Activated CD8-positive, alpha-beta memory T cell treated with anti-CD3 and anti-CD28 coated beads, Interleukin-2, amount 50 U/mL, for 4 hours (primary cell): ENCODE results near the gene CRTC2.

Source experiments
- DNase-seq: peaks from one replicate; pipeline ENCODE4 v3.0.0-alpha.2; 2020

CRTC2 gene

GRCh38 chr1:153945795-153946621 lies 12.4 kb downstream of the CRTC2 start:
- DNase-seq, result peak; percentile 66

GRCh38 chr1:153945131-153945794 lies 13.1 kb downstream of the CRTC2 start:
- DNase-seq, result peak; percentile 78

GRCh38 chr1:153944827-153945117 lies 13.6 kb downstream of the CRTC2 start:
- DNase-seq, result no peak

- DNase-seq, result no peak
Measured at GRCh38 chr1:153944005-153944826, 14.2 kb downstream of the CRTC2 start.

- DNase-seq, result no peak
Measured at GRCh38 chr1:153942766-153943549, 15.5 kb downstream of the CRTC2 start.

DNA sequence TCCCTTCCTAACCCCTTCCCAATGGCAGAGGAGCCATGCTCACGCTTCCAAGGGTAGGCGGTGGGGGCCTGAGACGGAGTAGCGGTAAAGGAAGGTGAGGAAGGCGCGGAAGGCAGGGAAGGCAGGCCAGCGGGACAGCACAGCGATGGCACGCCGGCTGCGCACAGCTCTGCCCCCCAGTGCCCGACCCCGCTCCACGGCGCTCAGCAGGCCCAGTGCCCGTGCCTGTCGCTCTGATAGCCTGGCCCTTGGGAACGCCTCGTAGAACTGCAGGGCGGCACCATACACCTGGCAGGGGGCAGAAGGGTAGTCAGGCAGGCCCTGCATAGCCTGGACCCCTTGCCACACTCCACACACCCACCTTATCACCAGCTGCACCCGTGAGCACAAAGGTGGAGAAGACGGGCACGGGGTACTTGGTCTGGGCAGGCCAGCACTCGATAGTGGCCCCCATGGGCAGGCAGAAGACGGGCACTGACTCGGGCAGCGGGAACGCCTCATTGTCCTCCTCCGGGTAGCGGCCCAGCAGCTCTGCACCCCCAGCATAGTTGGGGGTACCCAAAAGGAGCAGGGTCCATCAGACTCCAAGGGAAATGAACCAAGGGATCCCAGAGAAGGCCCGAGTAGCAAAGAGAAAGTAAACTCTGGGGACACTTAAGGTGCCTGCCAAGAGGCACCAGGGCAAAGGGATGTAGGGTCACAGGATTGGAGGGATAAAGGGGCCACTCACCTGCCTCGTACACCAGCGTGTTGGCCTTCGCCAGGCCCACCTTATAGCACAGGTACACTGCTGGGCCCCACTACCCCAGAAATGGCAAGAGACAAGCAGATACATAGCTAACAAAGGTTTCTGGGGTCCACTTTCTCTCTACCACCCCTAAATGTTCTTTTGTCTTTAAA lies 16.3 kb downstream of the CRTC2 start:
- DNase-seq, result no peak

- DNase-seq, result no peak
Measured at GRCh38 chr1:153940756-153941155, 17.7 kb downstream of the CRTC2 start.

DNA sequence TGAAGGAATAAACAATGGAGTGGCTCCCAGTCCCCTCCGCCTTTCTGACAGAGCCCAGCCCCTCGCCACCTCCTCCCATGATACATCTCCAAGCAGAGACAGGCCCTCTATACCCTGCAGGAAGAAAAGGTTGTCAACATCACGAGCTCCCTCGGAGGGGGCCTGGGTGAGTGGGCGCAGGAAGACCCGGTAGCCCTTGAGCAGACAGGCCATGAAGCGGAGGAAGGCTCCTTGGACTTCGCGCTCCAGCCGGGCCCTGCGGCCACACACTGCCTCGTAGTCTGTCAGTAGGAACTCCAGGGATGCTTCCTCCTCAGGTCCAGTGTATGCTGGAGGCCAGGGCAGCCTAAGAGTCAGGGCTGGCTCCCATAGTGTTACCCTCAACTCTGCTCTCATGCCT lies 18.9 kb downstream of the CRTC2 start:
- no peak for DNase-seq

DNA sequence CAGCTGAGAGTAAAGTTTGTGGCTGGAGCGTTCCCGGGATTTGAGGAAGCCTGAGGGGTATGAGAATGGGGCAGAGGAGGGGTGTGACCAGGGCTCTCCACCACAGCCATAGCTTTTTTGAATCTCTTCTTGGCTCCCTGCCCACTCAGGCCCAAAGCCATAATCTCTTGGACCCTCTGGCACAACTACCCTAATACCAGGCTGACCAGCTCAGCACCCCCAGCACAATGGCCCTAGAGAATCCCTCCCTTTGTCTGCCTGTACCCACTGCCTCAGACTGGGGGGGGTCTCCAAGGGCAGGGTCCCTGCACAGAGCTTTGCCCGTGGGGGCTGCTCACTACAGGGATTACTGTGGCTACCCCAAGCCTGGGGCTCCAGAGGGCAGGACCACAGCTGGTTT lies 19.4 kb downstream of the CRTC2 start:
- DNase-seq, result no peak

GRCh38 chr1:153937331-153937730 lies 21.1 kb downstream of the CRTC2 start:
- DNase-seq, result no peak

- DNase-seq, result no peak
Measured at GRCh38 chr1:153936011-153936802, 22.2 kb downstream of the CRTC2 start.

DNA sequence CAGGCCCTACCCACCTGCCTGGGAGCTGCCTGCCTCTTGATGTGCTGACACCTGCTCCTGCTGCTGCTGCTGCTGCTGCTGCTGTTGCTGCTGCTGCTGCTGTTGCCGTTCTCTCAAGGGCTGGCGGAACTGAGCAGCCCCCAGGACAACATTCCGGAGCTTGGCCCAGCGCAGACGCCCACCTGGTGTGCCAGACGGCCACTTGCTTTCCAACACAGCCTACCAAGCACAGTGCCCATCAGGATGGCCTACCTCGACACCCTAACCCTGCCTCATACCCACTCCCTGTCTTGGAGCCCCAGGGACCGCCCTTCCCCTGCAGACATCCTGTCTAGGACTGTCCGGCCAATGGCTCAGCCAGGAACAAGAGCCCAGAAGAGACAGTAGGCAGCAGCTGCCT lies 23.7 kb downstream of the CRTC2 start:
- DNase-seq, result no peak

GRCh38 chr1:153933955-153934354 lies 24.5 kb downstream of the CRTC2 start:
- no peak for DNase-seq

DNA sequence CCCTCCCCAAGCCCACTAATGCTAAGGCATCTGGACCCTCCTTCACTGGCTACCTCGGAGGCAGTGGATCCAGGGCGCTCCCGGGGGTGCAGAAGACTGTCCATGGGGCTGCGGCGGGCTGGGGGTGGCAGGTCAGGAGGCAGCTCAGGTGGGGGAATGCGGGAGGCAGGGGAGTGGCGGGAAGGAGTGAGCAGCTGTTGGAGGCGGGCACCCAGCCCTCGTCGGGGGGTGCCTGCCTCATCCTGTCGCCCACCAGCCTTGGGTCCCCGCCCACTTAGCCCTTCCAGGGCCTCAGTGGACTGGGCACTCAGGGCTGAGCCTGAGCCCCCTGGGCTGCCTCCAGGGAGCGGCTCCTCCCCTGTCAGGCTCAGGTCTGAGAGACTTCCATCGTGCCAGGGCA lies 25.0 kb downstream of the CRTC2 start:
- DNase-seq, result no peak

DNA sequence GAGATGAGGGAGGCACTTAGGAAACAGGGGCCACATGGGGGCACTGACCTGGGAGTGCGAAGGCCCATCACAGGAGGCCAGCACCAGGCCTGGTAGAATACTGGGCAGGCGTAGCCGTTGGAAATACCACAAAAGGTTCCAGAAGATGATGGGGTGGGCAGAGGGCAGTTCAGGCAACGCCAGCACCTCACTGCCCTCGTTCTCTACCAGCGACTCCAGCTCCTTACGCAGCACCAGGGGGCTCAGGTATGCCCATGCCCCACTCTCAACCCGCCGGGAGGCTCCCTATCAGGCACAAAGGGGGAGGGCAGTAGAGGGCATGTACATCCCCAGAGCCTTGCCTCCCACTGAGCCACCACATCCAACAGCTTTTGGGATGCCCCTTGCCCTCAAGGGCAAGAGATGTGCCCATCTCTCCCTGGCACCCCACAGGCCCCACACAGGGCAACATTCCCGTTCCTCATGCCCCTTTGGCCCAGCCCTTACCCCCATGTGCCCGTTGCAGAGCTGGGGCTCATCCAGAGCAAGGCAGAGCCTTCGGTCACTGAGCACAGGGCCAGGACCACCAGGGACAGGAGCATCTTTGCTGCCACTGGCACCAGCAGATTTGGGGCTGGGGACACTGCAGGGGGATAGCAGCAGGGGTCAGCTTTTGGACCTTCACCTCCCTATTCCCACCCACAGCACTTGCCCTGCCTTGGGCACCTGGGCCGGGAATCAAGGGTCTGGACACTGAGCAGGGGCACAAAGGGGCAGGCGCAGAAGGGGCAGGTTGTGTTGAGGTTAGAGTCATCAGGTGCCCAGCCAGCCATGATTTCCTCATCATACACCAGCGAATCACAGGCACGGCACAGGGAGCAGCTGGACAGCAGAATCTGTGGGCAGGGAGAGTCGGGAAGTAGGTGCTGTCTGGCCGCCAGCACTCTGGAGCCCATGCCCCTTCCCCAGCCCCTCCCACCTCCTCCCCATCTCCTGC lies 26.0 kb downstream of the CRTC2 start:
- no peak for DNase-seq

GRCh38 chr1:153929981-153930948 lies 28.1 kb downstream of the CRTC2 start:
- DNase-seq, result no peak

- DNase-seq, result no peak
Measured at GRCh38 chr1:153929426-153929825, 29.0 kb downstream of the CRTC2 start.

DNA sequence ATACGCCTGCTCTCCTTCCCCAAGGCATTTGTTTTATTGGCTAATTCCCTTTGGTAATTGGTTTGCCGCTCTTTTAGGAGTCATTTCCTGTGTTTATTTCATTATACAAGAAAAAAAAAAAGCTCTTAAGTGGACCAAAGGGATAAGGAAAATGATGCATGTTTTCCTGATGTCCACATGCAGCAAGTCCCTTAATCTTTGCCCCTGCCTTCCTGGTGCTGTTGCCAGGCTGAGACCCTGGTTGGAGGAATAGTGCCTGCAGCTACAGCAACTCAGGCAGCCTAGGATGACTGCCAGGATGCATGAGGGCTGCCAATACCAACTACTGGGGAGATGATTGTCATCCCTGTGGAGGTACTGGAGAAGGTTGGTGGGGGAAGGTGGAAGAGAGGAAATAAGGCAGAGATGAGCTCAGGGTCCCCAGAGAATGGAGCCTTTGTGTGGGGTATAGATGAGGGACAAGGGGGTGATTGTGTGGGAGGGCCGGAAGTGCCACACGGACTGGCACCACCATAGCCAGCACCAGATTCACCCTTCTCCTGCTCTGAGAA lies 29.5 kb downstream of the CRTC2 start:
- DNase-seq, result no peak
